ENCODE measurements around the gene TTC9B. TPM values are rescaled to one million over a fixed set of nuclear protein-coding genes. Genes with fewer than 3 reads are reported as not detected.
A peak's percentile ranks its signal among the peaks of the same experiment; 100 is the strongest.
"Not testable (repeated sequence)": the region's sequence is repeated elsewhere in the genome, so short reads cannot be mapped to it uniquely, and the experiment has no call there.

The TTC9B gene
- total RNA-seq, 3 donors from 2014 or later = 2.0 TPM; not detected in 2

DNA sequence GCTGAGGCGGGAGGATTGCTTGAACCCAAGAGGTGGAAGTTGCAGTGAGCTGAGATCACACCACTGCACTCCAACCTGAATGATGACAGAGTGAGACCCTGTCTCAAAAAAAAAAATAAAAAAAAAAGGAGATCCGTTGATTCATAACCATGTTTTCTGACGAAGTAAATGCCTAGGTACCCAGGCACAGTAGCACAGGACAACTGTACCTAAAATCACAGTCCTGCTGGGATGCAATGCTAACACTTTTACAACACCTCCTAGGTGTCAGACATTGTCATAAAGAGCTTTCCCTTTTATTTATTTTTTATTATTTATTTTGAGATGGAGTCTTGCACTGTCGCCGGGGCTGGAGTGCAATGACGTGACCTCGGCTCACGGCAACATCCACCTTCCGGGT, 2.5 kb upstream of the TTC9B start:
- no peak for ATAC-seq
- intact Hi-C loops (cut with DNase I, micrococcal nuclease) = loop anchor here (5.0 to 10.0 kb wide), 2 partner anchors 76 to 78 kb away; no protein-coding TSS in a partner anchor

DNA sequence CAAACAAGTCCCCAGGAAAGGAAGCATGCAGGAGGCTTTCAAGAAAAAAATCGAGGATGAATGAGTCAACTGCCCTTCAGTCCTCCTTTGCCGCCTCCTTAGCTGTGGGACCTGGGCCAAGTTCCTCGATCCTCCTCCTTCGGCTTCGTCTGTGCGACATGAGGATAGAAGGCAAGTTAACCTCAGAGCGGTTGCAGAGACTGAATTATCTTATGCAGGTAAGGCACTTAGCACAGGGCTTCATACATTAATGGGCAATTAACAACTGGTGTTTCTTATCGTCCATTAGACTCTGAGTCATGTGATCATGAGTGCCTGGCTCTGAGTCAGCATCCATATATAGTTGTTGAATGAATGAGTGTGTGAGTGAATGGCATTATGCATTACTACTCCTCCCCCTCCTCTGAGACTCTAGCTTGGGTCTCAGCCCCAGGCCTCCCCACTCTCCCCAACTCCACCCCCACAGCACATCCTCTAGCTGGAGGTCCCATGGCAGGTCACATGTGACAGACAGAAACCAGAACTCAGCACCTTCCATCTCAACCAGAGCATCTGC, 1.6 kb upstream of the TTC9B start:
- ATAC-seq (peak; percentile 37), DNase-seq (no peak)
- Histone ChIP-seq H3K4me3 (no peak overlapping the region), H3K4me1 (ENCODE audit: low read depth) (peaks cover 5% of the 10 kb centered on the region), H3K36me3 (ENCODE audit: low read depth) (no peaks in the 10 kb centered on the region), H3K9me3 (no peaks in the 10 kb centered on the region)
- TF ChIP-seq, protein P1, sequence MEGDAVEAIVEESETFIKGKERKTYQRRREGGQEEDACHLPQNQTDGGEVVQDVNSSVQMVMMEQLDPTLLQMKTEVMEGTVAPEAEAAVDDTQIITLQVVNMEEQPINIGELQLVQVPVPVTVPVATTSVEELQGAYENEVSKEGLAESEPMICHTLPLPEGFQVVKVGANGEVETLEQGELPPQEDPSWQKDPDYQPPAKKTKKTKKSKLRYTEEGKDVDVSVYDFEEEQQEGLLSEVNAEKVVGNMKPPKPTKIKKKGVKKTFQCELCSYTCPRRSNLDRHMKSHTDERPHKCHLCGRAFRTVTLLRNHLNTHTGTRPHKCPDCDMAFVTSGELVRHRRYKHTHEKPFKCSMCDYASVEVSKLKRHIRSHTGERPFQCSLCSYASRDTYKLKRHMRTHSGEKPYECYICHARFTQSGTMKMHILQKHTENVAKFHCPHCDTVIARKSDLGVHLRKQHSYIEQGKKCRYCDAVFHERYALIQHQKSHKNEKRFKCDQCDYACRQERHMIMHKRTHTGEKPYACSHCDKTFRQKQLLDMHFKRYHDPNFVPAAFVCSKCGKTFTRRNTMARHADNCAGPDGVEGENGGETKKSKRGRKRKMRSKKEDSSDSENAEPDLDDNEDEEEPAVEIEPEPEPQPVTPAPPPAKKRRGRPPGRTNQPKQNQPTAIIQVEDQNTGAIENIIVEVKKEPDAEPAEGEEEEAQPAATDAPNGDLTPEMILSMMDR (IDR thresholded peaks at IDR 0.05) = no peak
- intact Hi-C loops (cut with DNase I, micrococcal nuclease) = loop anchor here (5.0 to 10.0 kb wide), 2 partner anchors 75 to 77 kb away; no protein-coding TSS in a partner anchor

More for the DNA sequence above, 2.5 kb upstream of the TTC9B start:
- no peak for DNase-seq
- no peaks in the 10 kb centered on the region for H3K36me3 ChIP-seq (ENCODE audit: low read depth)
- H3K4me3 ChIP-seq = no peak overlapping the region
- no peaks in the 10 kb centered on the region for H3K9me3 ChIP-seq
- TF ChIP-seq, protein P1 (IDR thresholded peaks at IDR 0.05) = no peak
- peaks cover 6% of the 10 kb centered on the region for H3K4me1 ChIP-seq (ENCODE audit: low read depth)

GRCh38 chr19:40219029-40219428, 845 bp upstream of the TTC9B start:
- H3K36me3 ChIP-seq (ENCODE audit: low read depth); DNase-seq; ATAC-seq; H3K4me3 ChIP-seq; H3K4me1 ChIP-seq (ENCODE audit: low read depth); intact Hi-C loops (cut with DNase I, micrococcal nuclease); H3K9me3 ChIP-seq: not testable (repeated sequence)

DNA sequence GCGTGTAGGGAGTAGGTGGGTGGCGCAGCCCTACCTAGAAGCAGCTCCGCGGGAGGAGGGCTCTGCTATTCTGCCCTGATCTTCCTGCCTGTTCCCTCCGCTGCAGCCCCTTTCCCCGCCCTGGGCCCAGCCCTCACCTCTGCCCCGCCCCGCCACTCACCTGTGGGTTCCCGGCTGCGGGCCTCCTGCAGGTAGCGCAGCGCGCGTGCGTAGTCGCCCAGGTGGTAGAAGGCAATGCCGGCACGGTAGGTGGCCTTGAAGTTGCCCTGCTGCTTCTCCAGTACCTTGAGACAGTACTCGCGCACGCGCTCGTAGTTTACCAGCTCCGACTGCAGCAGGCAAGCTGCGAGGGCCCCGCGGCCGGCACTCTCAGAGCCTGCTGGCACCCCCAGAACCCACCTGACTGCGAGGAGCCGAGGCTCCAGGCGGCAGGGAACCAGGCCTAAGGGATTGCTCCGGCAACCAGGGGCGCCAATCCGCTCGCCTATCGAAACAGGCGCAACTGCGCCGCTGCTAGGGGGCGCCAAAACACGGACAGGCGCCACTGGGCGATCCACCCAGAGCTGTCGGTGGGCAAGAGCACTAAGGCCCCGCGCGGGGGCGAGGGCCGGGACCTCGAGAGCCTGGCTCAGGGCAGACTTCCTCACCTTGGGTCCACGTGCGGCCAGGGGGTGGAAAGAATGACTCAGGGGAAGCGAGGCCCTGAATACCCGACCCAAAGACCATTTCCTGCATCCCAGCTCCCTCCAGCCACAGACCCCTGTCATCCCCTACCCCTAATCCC, 965 bp downstream of the TTC9B start:
- intact Hi-C loops (cut with DNase I, micrococcal nuclease) = no loop called here
- DNase-seq = peak; percentile 70 to 83 (median 72)
- Histone ChIP-seq H3K9me3 (no peaks in the 10 kb centered on the region), H3K36me3 (ENCODE audit: low read depth) (no peaks in the 10 kb centered on the region), H3K4me1 (ENCODE audit: low read depth) (peaks cover 5% of the 10 kb centered on the region), H3K4me3 (no peak overlapping the region)
- ATAC-seq = peak; percentile 72
- TF ChIP-seq, protein P1 (IDR thresholded peaks at IDR 0.05) = peak; percentile 9

GRCh38 chr19:40216777-40217026, 1.5 kb downstream of the TTC9B start:
- Histone ChIP-seq H3K9me3 (no peaks in the 10 kb centered on the region), H3K4me1 (ENCODE audit: low read depth) (peaks cover 5% of the 10 kb centered on the region), H3K36me3 (ENCODE audit: low read depth) (no peaks in the 10 kb centered on the region), H3K4me3 (no peak overlapping the region)
- intact Hi-C loops (cut with DNase I, micrococcal nuclease) = no loop called here
- TF ChIP-seq, protein P1 (IDR thresholded peaks at IDR 0.05) = no peak
- ATAC-seq = no peak
- no peak for DNase-seq

GRCh38 chr19:40216013-40216776, 2.0 kb downstream of the TTC9B start:
- intact Hi-C loops (cut with DNase I, micrococcal nuclease) = no loop called here
- DNase-seq (no peak), ATAC-seq (no peak)
- TF ChIP-seq, protein P1 (IDR thresholded peaks at IDR 0.05) = no peak
- Histone ChIP-seq H3K4me3 (no peak overlapping the region), H3K9me3 (no peaks in the 10 kb centered on the region), H3K4me1 (ENCODE audit: low read depth) (peaks cover 5% of the 10 kb centered on the region), H3K36me3 (ENCODE audit: low read depth) (no peaks in the 10 kb centered on the region)

Measured in mucosa of descending colon (tissue), 3 donors.